ENCODE data around the gene WNT3. TPM values are rescaled to one million over a fixed set of nuclear protein-coding genes. Genes with fewer than 3 reads are reported as not detected.

WNT3 gene
- total RNA-seq, 1 donor from 2014 or later, result 0.07 TPM

- no peaks in the 10 kb centered on the region for H3K4me1 Mint-ChIP-seq (ENCODE audit: low read depth)
- no peak for DNase-seq (ENCODE audit: low spot score)
- intact Hi-C loops (cut with micrococcal nuclease), result no loop called here
- no peak overlapping the region for H3K27ac Mint-ChIP-seq
- no peak overlapping the region for H3K4me3 Mint-ChIP-seq (ENCODE audit: low read depth)
- H3K36me3 Mint-ChIP-seq (ENCODE audit: low read depth), result peaks cover 16% of the 10 kb centered on the region
- no peaks in the 10 kb centered on the region for H3K9me3 Mint-ChIP-seq
- H3K27me3 Mint-ChIP-seq (ENCODE audit: low read depth), result no peaks in the 10 kb centered on the region
Measured at GRCh38 chr17:46736100-46736499, 82.4 kb downstream of the WNT3 start.

- Mint-ChIP-seq H3K4me1 (ENCODE audit: low read depth) (no peaks in the 10 kb centered on the region), H3K27me3 (ENCODE audit: low read depth) (no peaks in the 10 kb centered on the region)
Measured at GRCh38 chr17:46733837-46734475, 84.5 kb downstream of the WNT3 start.

GRCh38 chr17:46732754-46733398 is 85.6 kb downstream of the WNT3 start:
- Mint-ChIP-seq H3K36me3 (ENCODE audit: low read depth) (peaks cover 19% of the 10 kb centered on the region), H3K27me3 (ENCODE audit: low read depth) (no peaks in the 10 kb centered on the region), H3K4me1 (ENCODE audit: low read depth) (no peaks in the 10 kb centered on the region), H3K4me3 (ENCODE audit: low read depth) (no peak overlapping the region), H3K9me3 (no peaks in the 10 kb centered on the region), H3K27ac (no peak overlapping the region)
- DNase-seq (ENCODE audit: low spot score), result no peak
- intact Hi-C loops (cut with micrococcal nuclease), result no loop called here

More at GRCh38 chr17:46733837-46734475, 84.5 kb downstream of the WNT3 start:
- DNase-seq (ENCODE audit: low spot score), result no peak
- intact Hi-C loops (cut with micrococcal nuclease), result no loop called here
- no peak overlapping the region for H3K4me3 Mint-ChIP-seq (ENCODE audit: low read depth)
- no peak overlapping the region for H3K27ac Mint-ChIP-seq
- H3K36me3 Mint-ChIP-seq (ENCODE audit: low read depth), result peaks cover 19% of the 10 kb centered on the region
- no peaks in the 10 kb centered on the region for H3K9me3 Mint-ChIP-seq

- intact Hi-C loops (cut with micrococcal nuclease), result no loop called here
- Mint-ChIP-seq H3K36me3 (ENCODE audit: low read depth) (peaks cover 21% of the 10 kb centered on the region), H3K4me3 (ENCODE audit: low read depth) (no peak overlapping the region), H3K27me3 (ENCODE audit: low read depth) (no peaks in the 10 kb centered on the region), H3K27ac (no peak overlapping the region), H3K4me1 (ENCODE audit: low read depth) (no peaks in the 10 kb centered on the region), H3K9me3 (no peaks in the 10 kb centered on the region)
- no peak for DNase-seq (ENCODE audit: low spot score)
Measured at GRCh38 chr17:46732160-46732559, 86.3 kb downstream of the WNT3 start.

DNA sequence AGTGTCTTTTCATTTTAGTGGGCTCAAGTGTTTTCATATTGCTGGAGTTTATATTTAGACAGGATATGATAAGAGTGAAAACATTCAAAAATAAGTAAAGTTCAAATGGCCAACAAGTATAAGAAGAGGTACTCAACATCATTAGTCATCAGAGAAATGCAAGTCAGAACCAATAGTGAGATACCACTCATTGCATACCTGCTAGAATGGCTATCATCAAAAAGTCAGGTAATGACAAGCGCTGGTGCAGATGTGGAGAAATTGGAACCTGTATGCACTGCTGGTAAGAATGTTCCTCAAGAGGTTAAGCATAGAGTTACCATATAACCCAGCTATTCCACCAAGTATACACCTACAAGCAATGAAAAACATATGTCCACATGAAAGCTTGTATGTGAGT is 87.8 kb downstream of the WNT3 start:
- no peaks in the 10 kb centered on the region for H3K4me1 Mint-ChIP-seq (ENCODE audit: low read depth)
- no peak overlapping the region for H3K4me3 Mint-ChIP-seq (ENCODE audit: low read depth)
- no peaks in the 10 kb centered on the region for H3K9me3 Mint-ChIP-seq
- peaks cover 25% of the 10 kb centered on the region for H3K36me3 Mint-ChIP-seq (ENCODE audit: low read depth)
- H3K27me3 Mint-ChIP-seq (ENCODE audit: low read depth), result no peaks in the 10 kb centered on the region
- intact Hi-C loops (cut with micrococcal nuclease), result no loop called here
- H3K27ac Mint-ChIP-seq, result no peak overlapping the region
- DNase-seq (ENCODE audit: low spot score), result no peak

DNA sequence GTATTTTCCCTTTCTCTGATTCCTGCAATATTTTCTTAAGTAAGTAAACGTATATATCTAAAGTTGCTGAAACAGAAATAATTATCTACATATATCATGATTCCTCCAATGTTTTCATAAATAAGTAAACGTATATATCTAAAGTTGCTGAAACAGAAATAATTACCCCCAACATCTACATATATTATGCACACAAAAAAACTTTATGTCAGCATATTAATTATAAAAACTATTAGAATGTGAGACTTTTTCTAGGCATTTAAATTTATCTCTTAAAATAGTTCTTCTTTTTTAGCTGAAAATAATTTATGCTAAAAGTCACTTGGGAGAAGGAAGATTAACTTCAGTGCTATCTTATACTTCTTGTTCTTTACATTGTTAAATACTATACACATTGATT is 88.5 kb downstream of the WNT3 start:
- Mint-ChIP-seq H3K4me3 (ENCODE audit: low read depth) (no peak overlapping the region), H3K27me3 (ENCODE audit: low read depth) (no peaks in the 10 kb centered on the region), H3K9me3 (no peaks in the 10 kb centered on the region), H3K4me1 (ENCODE audit: low read depth) (no peaks in the 10 kb centered on the region), H3K36me3 (ENCODE audit: low read depth) (peaks cover 25% of the 10 kb centered on the region), H3K27ac (no peak overlapping the region)
- no peak for DNase-seq (ENCODE audit: low spot score)
- intact Hi-C loops (cut with micrococcal nuclease), result no loop called here

- H3K36me3 Mint-ChIP-seq (ENCODE audit: low read depth), result peaks cover 25% of the 10 kb centered on the region
- no peak overlapping the region for H3K27ac Mint-ChIP-seq
- intact Hi-C loops (cut with micrococcal nuclease), result no loop called here
- no peaks in the 10 kb centered on the region for H3K9me3 Mint-ChIP-seq
- H3K4me1 Mint-ChIP-seq (ENCODE audit: low read depth), result no peaks in the 10 kb centered on the region
- no peak for DNase-seq (ENCODE audit: low spot score)
- H3K4me3 Mint-ChIP-seq (ENCODE audit: low read depth), result no peak overlapping the region
- no peaks in the 10 kb centered on the region for H3K27me3 Mint-ChIP-seq (ENCODE audit: low read depth)
Measured at GRCh38 chr17:46727572-46728348, 90.7 kb downstream of the WNT3 start.

DNA sequence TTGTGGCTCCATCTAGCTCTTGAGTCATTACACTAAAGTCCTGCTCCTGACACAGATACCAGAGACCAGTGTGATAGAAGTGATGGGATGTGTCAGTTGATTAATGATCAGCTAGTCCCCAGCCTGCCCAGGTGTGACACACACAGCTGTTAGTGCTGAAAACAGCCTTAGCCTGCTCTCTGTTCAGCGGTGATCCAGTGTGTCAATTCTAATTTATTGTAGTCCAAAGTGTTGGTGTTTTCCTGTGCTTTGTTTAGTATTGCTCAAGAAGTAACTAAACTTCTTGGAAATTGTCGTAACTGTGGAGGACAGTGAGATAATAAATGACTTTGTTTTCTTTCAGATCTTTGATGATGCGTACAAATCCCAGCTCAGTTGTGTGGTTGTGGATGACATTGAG is 92.3 kb downstream of the WNT3 start:
- Mint-ChIP-seq H3K27me3 (ENCODE audit: low read depth) (no peaks in the 10 kb centered on the region), H3K27ac (no peak overlapping the region), H3K36me3 (ENCODE audit: low read depth) (peaks cover 18% of the 10 kb centered on the region), H3K4me3 (ENCODE audit: low read depth) (no peak overlapping the region), H3K4me1 (ENCODE audit: low read depth) (no peaks in the 10 kb centered on the region), H3K9me3 (no peaks in the 10 kb centered on the region)
- intact Hi-C loops (cut with micrococcal nuclease), result no loop called here
- no peak for DNase-seq (ENCODE audit: low spot score)

- H3K36me3 Mint-ChIP-seq (ENCODE audit: low read depth), result peaks cover 9% of the 10 kb centered on the region
- H3K4me1 Mint-ChIP-seq (ENCODE audit: low read depth), result no peaks in the 10 kb centered on the region
- intact Hi-C loops (cut with micrococcal nuclease), result no loop called here
- no peak overlapping the region for H3K4me3 Mint-ChIP-seq (ENCODE audit: low read depth)
- no peak for DNase-seq (ENCODE audit: low spot score)
- no peak overlapping the region for H3K27ac Mint-ChIP-seq
- no peaks in the 10 kb centered on the region for H3K9me3 Mint-ChIP-seq
- no peaks in the 10 kb centered on the region for H3K27me3 Mint-ChIP-seq (ENCODE audit: low read depth)
Measured at GRCh38 chr17:46722662-46723285, 95.7 kb downstream of the WNT3 start.

DNA sequence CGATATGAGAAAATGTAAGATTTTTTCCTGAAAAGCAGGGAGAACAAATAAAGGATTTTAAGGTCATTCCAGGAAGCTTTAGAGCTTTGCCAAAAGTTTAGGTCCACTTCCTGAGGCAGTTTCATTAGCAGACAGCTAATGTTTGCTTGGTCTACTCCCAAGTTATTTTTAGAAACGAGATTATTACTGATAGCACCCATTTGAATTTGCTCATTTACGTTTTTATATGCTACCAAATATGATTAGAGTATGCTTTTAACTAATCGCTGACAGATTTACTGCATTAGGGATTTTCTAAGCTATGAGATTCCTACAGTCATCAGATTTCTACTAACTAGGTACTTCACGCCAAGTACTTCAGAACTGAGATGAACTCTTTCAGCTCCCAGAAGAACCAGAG is 98.1 kb downstream of the WNT3 start:
- no peak for DNase-seq (ENCODE audit: low spot score)
- intact Hi-C loops (cut with micrococcal nuclease), result no loop called here
- Mint-ChIP-seq H3K27me3 (ENCODE audit: low read depth) (no peaks in the 10 kb centered on the region), H3K4me1 (ENCODE audit: low read depth) (no peaks in the 10 kb centered on the region), H3K27ac (no peak overlapping the region), H3K9me3 (no peaks in the 10 kb centered on the region), H3K36me3 (ENCODE audit: low read depth) (peaks cover 3% of the 10 kb centered on the region), H3K4me3 (ENCODE audit: low read depth) (no peak overlapping the region)

GRCh38 chr17:46719891-46720290 is 98.6 kb downstream of the WNT3 start:
- Mint-ChIP-seq H3K27ac (no peak overlapping the region), H3K36me3 (ENCODE audit: low read depth) (peaks cover 3% of the 10 kb centered on the region), H3K4me1 (ENCODE audit: low read depth) (no peaks in the 10 kb centered on the region), H3K27me3 (ENCODE audit: low read depth) (no peaks in the 10 kb centered on the region), H3K9me3 (no peaks in the 10 kb centered on the region), H3K4me3 (ENCODE audit: low read depth) (no peak overlapping the region)
- intact Hi-C loops (cut with micrococcal nuclease), result no loop called here
- no peak for DNase-seq (ENCODE audit: low spot score)

DNA sequence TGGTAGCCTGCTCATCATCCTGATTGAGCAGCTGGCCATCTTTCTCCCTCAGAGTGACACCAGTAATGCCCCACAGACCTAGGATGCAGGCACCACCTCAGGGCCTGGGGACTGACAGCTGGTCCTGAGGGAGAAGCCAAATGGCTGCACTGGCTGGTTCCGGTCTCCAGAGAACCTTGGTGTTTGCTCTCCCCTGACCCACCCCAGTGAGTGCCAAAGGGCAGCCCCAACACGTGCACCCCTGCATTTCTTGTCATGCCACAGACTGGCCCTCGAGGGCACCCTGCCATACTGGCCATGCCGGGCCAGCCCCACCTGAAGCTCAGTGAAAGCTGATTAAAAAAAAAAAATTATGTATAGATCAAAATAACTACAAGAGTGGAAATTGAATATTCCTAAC is 100.5 kb downstream of the WNT3 start:
- Mint-ChIP-seq H3K27me3 (ENCODE audit: low read depth) (no peaks in the 10 kb centered on the region), H3K27ac (no peak overlapping the region), H3K36me3 (ENCODE audit: low read depth) (peaks cover 13% of the 10 kb centered on the region), H3K9me3 (no peaks in the 10 kb centered on the region), H3K4me1 (ENCODE audit: low read depth) (peaks cover 13% of the 10 kb centered on the region), H3K4me3 (ENCODE audit: low read depth) (no peak overlapping the region)
- DNase-seq (ENCODE audit: low spot score), result no peak
- intact Hi-C loops (cut with micrococcal nuclease), result no loop called here

Measured in activated T-helper 2 cell treated with anti-CD3 and anti-CD28 coated beads, Interferon-gamma antibody, Interleukin-2, Interleukin-4, amounts not matched to agents 10 μg/mL and 5 μg/mL and 100 μg/mL, durations not matched to agents 14 hours and 24 hours and 36 hours (primary cell).